ENCODE results near the gene KLRC4. TPM values are rescaled to one million over a fixed set of nuclear protein-coding genes. Genes with fewer than 3 reads are reported as not detected.

Gene KLRC4
- polyA plus RNA-seq, 4 donors = not detected

Other genes with a start within 250 kb of the KLRC4 start
- gene OLR1, start 237.6 kb downstream of the KLRC4 start, polyA plus RNA-seq (ENCODE audit: insufficient read length in 4 of 4) = 1 to 10 TPM in 1 of 4 donors, under 1 TPM in 3; 0.61 to 1.2 (median 0.81) TPM
- gene TMEM52B, start 230.7 kb downstream of the KLRC4 start, polyA plus RNA-seq (ENCODE audit: insufficient read length in 4 of 4) = 100 to 1,000 TPM in 3 of 4 donors, 1 to 10 TPM in 1; 2.8 to 166 (median 143) TPM
- 10 to 100 TPM; 53.3 to 84.8 (median 67.4) TPM for gene GABARAPL1, start 196.9 kb downstream of the KLRC4 start, polyA plus RNA-seq (ENCODE audit: insufficient read length in 4 of 4)
- under 1 TPM; 0.22 to 0.75 (median 0.59) TPM for gene KLRD1, start 101.9 kb downstream of the KLRC4 start, polyA plus RNA-seq (ENCODE audit: insufficient read length in 4 of 4)
- 1 to 10 TPM in 1 of 4 donors, under 1 TPM in 3; 0.63 to 1.0 (median 0.84) TPM for gene KLRK1, start 19.7 kb downstream of the KLRC4 start, polyA plus RNA-seq (ENCODE audit: insufficient read length in 4 of 4)
- gene KLRC3, start 10.8 kb upstream of the KLRC4 start, polyA plus RNA-seq (ENCODE audit: insufficient read length in 4 of 4) = not detected
- under 1 TPM in 1 of 4 donors, not detected in 3; 0.36 TPM for gene KLRC2, start 26.3 kb upstream of the KLRC4 start, polyA plus RNA-seq (ENCODE audit: insufficient read length in 4 of 4)
- 1 to 10 TPM in 1 of 4 donors, under 1 TPM in 3; 0.49 to 1.1 (median 0.71) TPM for gene KLRC1, start 43.6 kb upstream of the KLRC4 start, polyA plus RNA-seq (ENCODE audit: insufficient read length in 4 of 4)
- gene EIF2S3B, start 96.1 kb upstream of the KLRC4 start, polyA plus RNA-seq (ENCODE audit: insufficient read length in 4 of 4) = 1 to 10 TPM in 3 of 4 donors, under 1 TPM in 1; 0.56 to 9.5 (median 4.7) TPM
- gene MAGOHB, start 203.9 kb upstream of the KLRC4 start, polyA plus RNA-seq (ENCODE audit: insufficient read length in 4 of 4) = 10 to 100 TPM; 38.5 to 50.0 (median 41.1) TPM